ENCODE data around the gene TFE3. TPM values are rescaled to one million over a fixed set of nuclear protein-coding genes. Genes with fewer than 3 reads are reported as not detected.

The TFE3 gene
- polyA plus RNA-seq, 1 donor (not counting 4 experiments of a cell fraction or from before 2014, with no cell fraction given) = 13.2 TPM

- no peak for FAIRE-seq
- no peaks in the 10 kb centered on the region for H4K20me1 ChIP-seq (ENCODE audit: control insufficient read depth, extremely low read depth, insufficient read depth, low read length)
- H2AFZ ChIP-seq (ENCODE audit: control insufficient read depth, low read length) = no peak overlapping the region
- H3K9ac ChIP-seq (ENCODE audit: control insufficient read depth, extremely low read depth, insufficient read depth, low read length) = no peak overlapping the region
- no peaks in the 10 kb centered on the region for H3K9me3 ChIP-seq (ENCODE audit: control insufficient read depth, low read depth, low read length)
- H3K79me2 ChIP-seq (ENCODE audit: control insufficient read depth, insufficient read depth, low read length) = no peaks in the 10 kb centered on the region
- H3K27ac ChIP-seq (ENCODE audit: control insufficient read depth, insufficient read depth, low read length) = no peak overlapping the region
- H3K27me3 ChIP-seq (ENCODE audit: control insufficient read depth, extremely low read depth, insufficient read depth, low read length) = no peaks in the 10 kb centered on the region
- dilution Hi-C loops (cut with MboI; ENCODE audit: extremely low pct_ligation_motif_present, low sequenced_read_pairs) = no loop called here
- TF ChIP-seq EZH2 (IDR thresholded peaks at IDR 0.05; ENCODE audit: low read length) = no peak
- no peak for TF ChIP-seq CTCF (optimal IDR thresholded peaks at IDR 0.05 in 1 of 3, IDR thresholded peaks at IDR 0.05 in 1 of 3, conservative IDR thresholded peaks at IDR 0.05 in 1 of 3; ENCODE audit: extremely low read depth in 1 of 3, insufficient read depth in 2 of 3, low read length in 3 of 3)
- peaks cover 12 to 14% of the 10 kb centered on the region in 2 experiments for H3K36me3 ChIP-seq (ENCODE audit: control insufficient read depth in 2 of 2, extremely low read depth in 1 of 2, insufficient read depth in 2 of 2, low read length in 2 of 2)
- no peak overlapping the region for H3K4me2 ChIP-seq (ENCODE audit: control insufficient read depth, extremely low read depth, insufficient read depth, low read depth, low read length)
- H3K4me3 ChIP-seq (ENCODE audit: control insufficient read depth in 2 of 3, extremely low read depth in 1 of 3, insufficient read depth in 2 of 3, low read depth in 1 of 3, low read length in 3 of 3) = no peak overlapping the region
- no peaks in the 10 kb centered on the region for H3K9me1 ChIP-seq (ENCODE audit: control insufficient read depth, extremely low read depth, insufficient read depth, low read length)
- no peak for DNase-seq (ENCODE audit: low read depth, low spot score)
- no peaks in the 10 kb centered on the region for H3K4me1 ChIP-seq (ENCODE audit: control insufficient read depth, extremely low read depth, insufficient read depth, low read length)
Observed at GRCh38 chrX:48983896-48984295, 59.3 kb downstream of the TFE3 start.

GRCh38 chrX:48983081-48983480 lies 60.1 kb downstream of the TFE3 start:
- H3K9me3 ChIP-seq (ENCODE audit: control insufficient read depth, low read depth, low read length) = no peaks in the 10 kb centered on the region
- H3K4me1 ChIP-seq (ENCODE audit: control insufficient read depth, extremely low read depth, insufficient read depth, low read length) = no peaks in the 10 kb centered on the region
- H3K9ac ChIP-seq (ENCODE audit: control insufficient read depth, extremely low read depth, insufficient read depth, low read length) = no peak overlapping the region
- H2AFZ ChIP-seq (ENCODE audit: control insufficient read depth, low read length) = no peak overlapping the region
- H3K27me3 ChIP-seq (ENCODE audit: control insufficient read depth, extremely low read depth, insufficient read depth, low read length) = no peaks in the 10 kb centered on the region
- H3K9me1 ChIP-seq (ENCODE audit: control insufficient read depth, extremely low read depth, insufficient read depth, low read length) = no peaks in the 10 kb centered on the region
- TF ChIP-seq CTCF (optimal IDR thresholded peaks at IDR 0.05 in 1 of 3, IDR thresholded peaks at IDR 0.05 in 1 of 3, conservative IDR thresholded peaks at IDR 0.05 in 1 of 3; ENCODE audit: extremely low read depth in 1 of 3, insufficient read depth in 2 of 3, low read length in 3 of 3) = no peak
- TF ChIP-seq EZH2 (IDR thresholded peaks at IDR 0.05; ENCODE audit: low read length) = no peak
- no peak overlapping the region for H3K4me3 ChIP-seq (ENCODE audit: control insufficient read depth in 2 of 3, extremely low read depth in 1 of 3, insufficient read depth in 2 of 3, low read depth in 1 of 3, low read length in 3 of 3)
- no peak for FAIRE-seq
- no peak overlapping the region for H3K27ac ChIP-seq (ENCODE audit: control insufficient read depth, insufficient read depth, low read length)
- no peak for DNase-seq (ENCODE audit: low read depth, low spot score)
- no peaks in the 10 kb centered on the region for H4K20me1 ChIP-seq (ENCODE audit: control insufficient read depth, extremely low read depth, insufficient read depth, low read length)
- dilution Hi-C loops (cut with MboI; ENCODE audit: extremely low pct_ligation_motif_present, low sequenced_read_pairs) = no loop called here
- H3K36me3 ChIP-seq (ENCODE audit: control insufficient read depth in 2 of 2, extremely low read depth in 1 of 2, insufficient read depth in 2 of 2, low read length in 2 of 2) = peaks cover 12 to 18% of the 10 kb centered on the region in 2 experiments
- no peak overlapping the region for H3K4me2 ChIP-seq (ENCODE audit: control insufficient read depth, extremely low read depth, insufficient read depth, low read depth, low read length)
- no peaks in the 10 kb centered on the region for H3K79me2 ChIP-seq (ENCODE audit: control insufficient read depth, insufficient read depth, low read length)
